ENCODE measurements around the gene CHCHD6.

GRCh38 chr3:126811530-126811929, 107.5 kb downstream of the CHCHD6 start:
- TF ChIP-seq ZNF384 (IDR thresholded peaks at IDR 0.05) (no peak), FOXK2 (IDR thresholded peaks at IDR 0.05) (no peak)

Measured in HEK293T (cell line).